NCI-H446 (cell line): Measurements from ENCODE around the gene PRR23A.

Source experiments
- DNase-seq, 2 experiments: peaks; one replicate each; lab custom pipeline; 2025; lab: John Stamatoyannopoulos, UW

PRR23A gene

DNA sequence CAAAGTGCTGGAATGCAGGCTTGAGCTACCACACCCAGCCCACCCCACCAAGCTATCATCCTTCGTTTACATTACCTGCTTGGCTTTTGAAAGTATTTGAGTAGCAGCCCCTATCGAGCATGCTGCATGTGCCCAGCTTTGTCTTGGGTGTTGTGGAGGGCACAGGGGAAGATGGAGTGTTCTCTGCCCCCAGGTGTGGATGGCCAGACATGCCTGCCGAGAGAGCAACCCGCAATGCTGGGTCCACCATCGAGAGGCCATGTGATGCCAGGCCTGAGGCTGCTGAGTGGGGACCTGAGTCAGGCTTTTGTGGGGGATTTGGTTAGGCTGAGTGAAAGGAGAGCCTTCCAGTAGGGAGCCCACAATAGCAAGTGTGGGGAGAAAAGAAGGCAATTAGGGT, 33.1 kb downstream of the PRR23A start:
- no peak for DNase-seq

DNA sequence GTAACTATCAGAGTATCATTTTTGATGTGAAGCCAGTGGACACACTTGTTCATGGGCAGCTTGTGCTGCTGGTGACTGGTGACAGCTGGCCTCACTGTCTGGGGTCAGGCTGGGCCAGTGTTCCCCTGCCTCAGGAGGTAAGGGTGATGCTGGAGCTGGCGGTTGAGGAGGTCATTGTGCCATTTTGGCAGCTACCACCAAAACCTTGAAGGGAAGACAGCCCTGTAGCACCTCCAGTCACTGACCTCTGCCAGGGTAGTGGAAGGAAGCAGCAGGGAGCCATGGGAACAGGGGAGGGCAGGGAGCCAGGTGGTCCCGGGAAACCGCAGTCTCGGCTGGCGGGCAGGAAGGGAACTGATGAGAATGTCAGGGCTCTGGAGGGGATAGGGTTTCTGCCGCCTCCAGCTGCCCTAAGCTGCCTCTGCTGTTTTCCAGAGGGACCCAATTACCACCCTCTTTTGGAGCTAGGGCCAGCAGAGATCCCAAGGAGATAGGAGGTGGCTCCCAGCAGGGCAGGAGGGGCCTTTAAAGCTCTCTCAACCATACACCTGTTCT, 34.2 kb downstream of the PRR23A start:
- no peak for DNase-seq

DNA sequence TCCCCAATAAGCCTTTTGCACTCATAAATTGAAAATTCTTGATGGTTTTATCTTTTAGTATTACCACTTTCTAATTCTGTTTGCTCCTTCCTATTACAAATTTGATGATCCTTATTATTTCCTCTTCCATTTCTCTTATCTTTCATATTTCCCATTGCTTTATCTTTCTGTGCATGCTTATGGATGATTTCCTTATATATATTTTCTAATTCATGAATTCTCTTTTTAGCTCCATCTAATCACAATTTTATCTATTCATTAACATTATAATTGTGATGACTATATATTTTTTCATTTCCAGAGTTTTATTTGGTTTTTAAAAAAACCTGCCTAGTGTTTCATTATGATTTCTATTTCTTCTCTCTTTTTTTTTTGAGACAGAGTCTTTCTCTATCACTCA, 41.1 kb downstream of the PRR23A start:
- DNase-seq = no peak

DNA sequence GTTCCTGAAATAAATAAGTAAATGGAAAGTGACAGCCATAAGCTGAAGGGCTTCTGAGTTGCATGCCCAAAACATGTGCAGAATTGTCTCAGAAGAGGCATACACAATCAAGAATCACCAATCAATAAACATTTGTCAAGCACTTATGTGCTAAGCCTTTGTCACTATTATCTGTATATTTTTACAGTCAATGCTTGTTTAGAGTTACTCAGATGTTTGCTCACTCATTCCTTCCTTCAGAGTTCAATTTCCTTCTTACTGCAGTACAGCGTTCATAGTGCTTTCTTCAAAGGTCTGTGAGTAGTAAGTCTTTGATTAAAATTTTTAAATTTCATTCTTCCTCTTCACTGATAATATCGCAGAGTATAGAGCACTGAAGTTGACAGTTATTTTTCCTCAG, 41.8 kb downstream of the PRR23A start:
- DNase-seq = no peak

DNA sequence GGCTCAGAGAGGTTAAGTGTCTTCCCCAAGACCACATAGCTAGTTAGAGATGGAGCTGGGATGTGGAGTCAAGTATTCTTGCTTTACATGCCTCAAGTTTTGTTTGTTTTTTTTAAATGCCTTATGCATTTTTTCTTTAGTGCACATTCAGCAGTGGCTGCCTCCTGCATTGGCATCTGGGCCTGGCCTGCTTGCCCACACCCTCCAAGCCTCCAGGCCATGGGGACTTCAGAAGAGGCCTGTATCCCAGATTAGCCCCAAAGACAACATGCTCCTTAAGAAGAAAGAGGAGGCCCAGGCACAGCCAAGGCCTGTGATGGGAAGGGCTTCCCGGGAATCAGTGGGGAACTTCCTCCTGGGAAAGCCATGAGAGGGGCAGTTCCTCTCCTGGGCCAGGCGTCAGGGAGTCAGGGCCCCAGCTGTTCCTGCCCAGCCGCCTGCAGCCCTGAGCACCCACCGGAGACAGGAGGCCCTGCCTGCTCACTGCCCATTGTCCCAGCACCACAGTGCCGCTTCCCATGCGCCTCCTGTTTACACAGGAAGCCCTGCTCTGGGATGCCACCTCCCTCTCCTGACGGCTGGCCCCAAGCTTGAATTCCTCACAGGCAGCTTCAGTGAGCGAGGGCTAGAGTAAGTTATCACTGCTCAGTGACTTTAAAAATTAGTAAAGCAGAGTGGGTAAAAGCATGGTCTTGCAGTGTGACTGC, 43.1 kb downstream of the PRR23A start:
- no peak for DNase-seq

DNA sequence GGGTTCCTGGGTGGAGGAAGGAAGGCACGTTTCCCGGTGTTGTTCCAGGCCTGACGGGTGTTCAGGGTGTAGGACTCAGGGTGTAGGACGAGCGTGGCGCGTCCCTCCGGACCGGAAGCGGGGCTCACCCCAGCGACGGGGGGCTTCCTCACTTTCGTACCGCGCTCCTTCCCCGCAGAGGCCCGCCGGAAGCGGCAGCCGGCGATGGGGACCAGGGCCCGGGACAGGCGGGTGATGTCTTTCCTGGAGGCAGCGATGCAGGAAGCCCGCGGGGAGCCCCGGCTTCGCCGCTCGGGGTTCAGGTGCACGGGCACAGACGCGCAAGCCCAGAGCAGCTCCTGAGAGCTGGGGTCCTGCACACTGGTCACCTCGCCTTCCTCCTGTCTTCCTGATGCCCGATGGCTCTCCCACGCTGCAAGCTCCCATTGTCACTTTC, 45.6 kb downstream of the PRR23A start:
- DNase-seq = no peak
